Neutrophil (primary cell): ENCODE data around the gene ADAM15.
A peak's percentile ranks its signal among the peaks of the same experiment; 100 is the strongest.

Experiments used
- H3K27ac ChIP-seq: fragments of 200-600 bp; sonication (generic); 2 replicates; pipeline ENCODE4 v1.5.1; 2016; ENCODE audit warnings: mild to moderate bottlenecking, moderate library complexity
- H3K27me3 ChIP-seq: fragments of 200-600 bp; sonication (generic); 2 replicates; pipeline ENCODE4 v1.6.0; 2016; ENCODE audit warnings: mild to moderate bottlenecking
- H3K36me3 ChIP-seq: fragments of 200-600 bp; sonication (generic); 2 replicates; pipeline ENCODE4 v1.5.1; 2017
- H3K4me1 ChIP-seq, 2 experiments: fragments of 200-600 bp in 1 of 2; sonication (generic) in 1 of 2; 1 replicate in 1 of 2; 2 replicates in 1 of 2; pipeline versions ENCODE4 v1.5.1 to v1.6.1; 2013 to 2016; ENCODE audit warnings: low read depth in 1 of 2, low read length in 1 of 2, mild to moderate bottlenecking in 1 of 2, moderate library complexity in 1 of 2; ENCODE audit not compliant: control insufficient read depth in 1 of 2, insufficient read depth in 1 of 2
- H3K4me3 ChIP-seq, 2 experiments: fragments of 200-600 bp in 1 of 2; sonication (generic) in 1 of 2; 1 replicate in 1 of 2; 2 replicates in 1 of 2; pipeline ENCODE4 v1.5.1; 2013 to 2016; ENCODE audit warnings: low read depth in 1 of 2, low read length in 1 of 2, mild to moderate bottlenecking in 1 of 2, moderate library complexity in 1 of 2
- H3K9me3 ChIP-seq: fragments of 200-600 bp; sonication (generic); 2 replicates; pipeline ENCODE4 v1.5.1; 2016
- CTCF ChIP-seq: fragments of 200-600 bp; sonication (generic); IDR thresholded peaks from 2 replicates; pipeline ENCODE4 v1.5.1; 2016; ENCODE audit warnings: antibody characterized with exemption

ADAM15 gene

GRCh38 chr1:155007251-155007828, 43.8 kb upstream of the ADAM15 start:
- Histone ChIP-seq H3K36me3 (peaks cover 16% of the 10 kb centered on the region), H3K4me3 (peak overlapping the region; percentile 85 to 95), H3K27ac (peak overlapping the region; percentile 97), H3K27me3 (no peaks in the 10 kb centered on the region), H3K4me1 (peaks cover 81 to 87% of the 10 kb centered on the region in 2 experiments), H3K9me3 (no peaks in the 10 kb centered on the region)
- TF ChIP-seq CTCF = no peak

GRCh38 chr1:155008015-155008941, 42.8 kb upstream of the ADAM15 start:
- Histone ChIP-seq H3K36me3 (peaks cover 21% of the 10 kb centered on the region), H3K27me3 (no peaks in the 10 kb centered on the region), H3K9me3 (no peaks in the 10 kb centered on the region), H3K27ac (peak overlapping the region; percentile 97), H3K4me3 (peak overlapping the region; percentile 85 to 95), H3K4me1 (peaks cover 90 to 97% of the 10 kb centered on the region in 2 experiments)
- TF ChIP-seq CTCF = peak; percentile 20

- peaks cover 97 to 100% of the 10 kb centered on the region in 2 experiments for H3K4me1 ChIP-seq
- no peaks in the 10 kb centered on the region for H3K9me3 ChIP-seq
- no peak for TF ChIP-seq CTCF
- peak overlapping the region; percentile 85 to 95 for H3K4me3 ChIP-seq
- peak overlapping the region; percentile 97 for H3K27ac ChIP-seq
- no peaks in the 10 kb centered on the region for H3K27me3 ChIP-seq
- peaks cover 31% of the 10 kb centered on the region for H3K36me3 ChIP-seq
These were observed 41.9 kb upstream of the ADAM15 start for GRCh38 chr1:155009221-155009711.

- no peak for TF ChIP-seq CTCF
- Histone ChIP-seq H3K4me1 (peaks cover 95 to 100% of the 10 kb centered on the region in 2 experiments), H3K9me3 (no peaks in the 10 kb centered on the region), H3K36me3 (peaks cover 36% of the 10 kb centered on the region), H3K4me3 (peak overlapping the region; percentile 85 to 95), H3K27ac (peak overlapping the region; percentile 97), H3K27me3 (no peaks in the 10 kb centered on the region)
These were observed 41.4 kb upstream of the ADAM15 start for GRCh38 chr1:155009742-155010141.

- H3K27ac ChIP-seq = peak overlapping the region; percentile 97
- H3K4me3 ChIP-seq = peak overlapping the region; percentile 85 to 95
- H3K4me1 ChIP-seq = peaks cover 90 to 98% of the 10 kb centered on the region in 2 experiments
- no peak for TF ChIP-seq CTCF
- no peaks in the 10 kb centered on the region for H3K9me3 ChIP-seq
- H3K36me3 ChIP-seq = peaks cover 42% of the 10 kb centered on the region
- H3K27me3 ChIP-seq = no peaks in the 10 kb centered on the region
These were observed 40.8 kb upstream of the ADAM15 start for GRCh38 chr1:155010211-155010918.
